H9 (cell line): ENCODE data around the gene RAI1. TPM values are rescaled to one million over a fixed set of nuclear protein-coding genes. Genes with fewer than 3 reads are reported as not detected.

ENCODE experiments used
- DNase-seq: peaks from one replicate; pipeline ENCODE4 v3.0.0-alpha.2; 2017
- H2AFZ ChIP-seq: one replicate; pipeline ENCODE4 v1.6.1; 2013; ENCODE audit warnings: mild to moderate bottlenecking, low read length, control low read depth, moderate library complexity
- H2AK5ac ChIP-seq: 2 replicates; pipeline ENCODE4 v1.6.1; 2013; ENCODE audit warnings: low read length, control low read depth, mixed read lengths; ENCODE audit not compliant: insufficient read length
- H2BK120ac ChIP-seq: one replicate; pipeline ENCODE4 v1.6.1; 2013; ENCODE audit warnings: low read depth, mild to moderate bottlenecking, low read length, control low read depth, inconsistent platforms; ENCODE audit not compliant: poor library complexity, severe bottlenecking
- H2BK12ac ChIP-seq: 2 replicates; pipeline ENCODE4 v1.6.1; 2013; ENCODE audit warnings: low read length, control low read depth, mixed read lengths, low read depth; ENCODE audit not compliant: insufficient read length
- H2BK15ac ChIP-seq: 2 replicates; pipeline ENCODE4 v1.6.1; 2013; ENCODE audit warnings: low read depth, low read length, control low read depth
- H2BK20ac ChIP-seq: one replicate; pipeline ENCODE4 v1.6.1; 2013; ENCODE audit warnings: low read depth, mild to moderate bottlenecking, low read length, control low read depth, inconsistent platforms; ENCODE audit not compliant: poor library complexity, severe bottlenecking
- H2BK5ac ChIP-seq: 2 replicates; pipeline ENCODE4 v1.6.1; 2013; ENCODE audit warnings: low read length, control low read depth, mixed read lengths; ENCODE audit not compliant: insufficient read length
- H3K14ac ChIP-seq: 2 replicates; pipeline ENCODE4 v1.6.1; 2013; ENCODE audit warnings: low read length, control low read depth; ENCODE audit not compliant: insufficient read depth
- H3K18ac ChIP-seq: 2 replicates; pipeline ENCODE4 v1.6.1; 2013; ENCODE audit warnings: low read depth, mild to moderate bottlenecking, mixed read lengths, low read length, control low read depth; ENCODE audit not compliant: insufficient read length
- H3K23ac ChIP-seq: 2 replicates; pipeline ENCODE4 v1.6.1; 2013; ENCODE audit warnings: low read length, control low read depth, mixed read lengths, low read depth; ENCODE audit not compliant: insufficient read length
- H3K23me2 ChIP-seq: 2 replicates; pipeline ENCODE4 v1.6.1; 2013; ENCODE audit warnings: low read depth, mild to moderate bottlenecking, mixed read lengths, low read length, control low read depth; ENCODE audit not compliant: insufficient read length, poor library complexity, severe bottlenecking
- H3K27ac ChIP-seq: 2 replicates; pipeline ENCODE4 v1.5.1; 2013; ENCODE audit warnings: low read length, control low read depth, mixed read lengths, low read depth; ENCODE audit not compliant: insufficient read length
- H3K27me3 ChIP-seq: 2 replicates; pipeline ENCODE4 v1.6.1; 2013; ENCODE audit warnings: low read length, control low read depth, inconsistent platforms; ENCODE audit not compliant: insufficient read depth
- H3K4ac ChIP-seq: 2 replicates; pipeline ENCODE4 v1.6.1; 2013; ENCODE audit warnings: low read depth, mild to moderate bottlenecking, control low read depth, inconsistent platforms, low read length, moderate library complexity
- H3K4me1 ChIP-seq: 2 replicates; pipeline ENCODE4 v1.6.1; 2013; ENCODE audit warnings: low read length, control low read depth, inconsistent platforms; ENCODE audit not compliant: insufficient read depth
- H3K4me2 ChIP-seq: 2 replicates; pipeline ENCODE4 v1.6.1; 2013; ENCODE audit warnings: low read length, control low read depth, mixed read lengths; ENCODE audit not compliant: insufficient read length, insufficient read depth
- H3K56ac ChIP-seq: 2 replicates; pipeline ENCODE4 v1.6.1; 2013; ENCODE audit warnings: low read depth, mild to moderate bottlenecking, mixed read lengths, low read length, control low read depth; ENCODE audit not compliant: insufficient read length
- H3K79me1 ChIP-seq: 2 replicates; pipeline ENCODE4 v1.6.1; 2013; ENCODE audit warnings: low read depth, mild to moderate bottlenecking, moderate library complexity, low read length, control low read depth, inconsistent platforms; ENCODE audit not compliant: insufficient read depth, poor library complexity, severe bottlenecking
- H3K79me2 ChIP-seq: 2 replicates; pipeline ENCODE4 v1.6.1; 2013; ENCODE audit warnings: low read length, control low read depth, inconsistent platforms; ENCODE audit not compliant: insufficient read depth
- H3K9ac ChIP-seq: 2 replicates; pipeline ENCODE4 v1.6.1; 2013; ENCODE audit warnings: low read length, control low read depth, mixed read lengths; ENCODE audit not compliant: insufficient read length; ENCODE audit errors: extremely low read depth
- H3K9me3 ChIP-seq: one replicate; pipeline ENCODE4 v1.6.1; 2013; ENCODE audit warnings: low read depth, low read length, inconsistent platforms; ENCODE audit not compliant: control insufficient read depth
- H3T11ph ChIP-seq: one replicate; pipeline ENCODE4 v1.6.1; 2013; ENCODE audit warnings: mild to moderate bottlenecking, low read length, control low read depth, inconsistent platforms
- H4K20me1 ChIP-seq: one replicate; pipeline ENCODE4 v1.6.1; 2013; ENCODE audit not compliant: control insufficient read depth, insufficient read length, insufficient read depth
- H4K5ac ChIP-seq: 2 replicates; pipeline ENCODE4 v1.6.1; 2013; ENCODE audit warnings: low read depth, mild to moderate bottlenecking, mixed read lengths, low read length, control low read depth; ENCODE audit not compliant: insufficient read length
- H4K8ac ChIP-seq: replicated peaks from 2 replicates; pipeline ENCODE4 v1.6.1; 2013; ENCODE audit warnings: low read length, control low read depth, mixed read lengths, low read depth; ENCODE audit not compliant: insufficient read length
- H4K91ac ChIP-seq: 2 replicates; pipeline ENCODE4 v1.6.1; 2013; ENCODE audit warnings: low read depth, mild to moderate bottlenecking, moderate library complexity, mixed read lengths, low read length, control low read depth; ENCODE audit not compliant: insufficient read length
- H3K27ac Mint-ChIP-seq, 3 experiments: 2 replicates in 2 of 3; 3 replicates in 1 of 3; pipeline ENCODE4 v1.8.0; 2020 to 2021; ENCODE audit warnings: mixed read lengths in 3 of 3, mild to moderate bottlenecking in 1 of 3, moderate library complexity in 1 of 3
- H3K27me3 Mint-ChIP-seq: 2 replicates; pipeline ENCODE4 v1.8.0; 2021; ENCODE audit warnings: low read depth, mild to moderate bottlenecking, moderate library complexity, mixed read lengths
- H3K36me3 Mint-ChIP-seq, 3 experiments: 2 replicates in 2 of 3; 3 replicates in 1 of 3; pipeline ENCODE4 v1.8.0; 2020 to 2021; ENCODE audit warnings: low read depth in 3 of 3, mixed read lengths in 3 of 3; ENCODE audit not compliant: insufficient read depth in 1 of 3
- H3K4me1 Mint-ChIP-seq, 2 experiments: 2 replicates each; pipeline ENCODE4 v1.8.0; 2020; ENCODE audit warnings: mixed read lengths in 2 of 2
- H3K4me3 Mint-ChIP-seq, 2 experiments: 2 replicates in 1 of 2; 3 replicates in 1 of 2; pipeline ENCODE4 v1.8.0; 2020 to 2021; ENCODE audit warnings: mild to moderate bottlenecking in 2 of 2, mixed read lengths in 2 of 2, moderate library complexity in 1 of 2
- H3K9me3 Mint-ChIP-seq, 2 experiments: 2 replicates in 1 of 2; 3 replicates in 1 of 2; pipeline ENCODE4 v1.8.0; 2020; ENCODE audit warnings: mild to moderate bottlenecking in 2 of 2, mixed read lengths in 2 of 2, moderate library complexity in 1 of 2
- WGBS: extraction: QIAGEN DNeasy Blood & Tissue Kit; methylation state at CpG from one replicate; pipeline ENCODE4 v1.1.7; 2013; ENCODE audit warnings: missing lambda C conversion rate, low lambda C conversion rate, mixed read lengths; ENCODE audit not compliant: insufficient read length; ENCODE audit errors: extremely low coverage; 5-methylcytosine and 5-hydroxymethylcytosine counted together
- total RNA-seq: library from RNA; stranded (reverse); gene quantifications from 2 replicates; pipeline ENCODE4 v1.2.1, GENCODE V29; 2021
- TF ChIP-seq, protein P1 (sequence below): fragments of 200-600 bp; sonication (generic); conservative IDR thresholded peaks from 3 replicates; pipeline ENCODE4 v1.8.0; 2021; ENCODE audit warnings: antibody characterized with exemption, mild to moderate bottlenecking

The RAI1 gene
- total RNA-seq, 1 experiment from 2014 or later, result 1.5 TPM

- Mint-ChIP-seq H3K27me3 (peaks cover 2% of the 10 kb centered on the region; the same call in 1 of the 2 replicates), H3K36me3 (peaks cover 7 to 23% (median 20%) of the 10 kb centered on the region in 3 experiments), H3K9me3 (no peaks in the 10 kb centered on the region; a peak in 3 of 5 replicates), H3K4me3 (peak overlapping the region; percentile 35 to 87), H3K4me1 (peaks cover 61 to 74% of the 10 kb centered on the region in 2 experiments), H3K27ac (peak overlapping the region; percentile 98 to 99 (median 99))
- H2BK5ac ChIP-seq, result no peak overlapping the region
- no peak overlapping the region for H2BK120ac ChIP-seq
- H2AFZ ChIP-seq, result no peak overlapping the region
- peak overlapping the region; percentile 83 for H3K18ac ChIP-seq
- H3K4me1 ChIP-seq, result peaks cover 21% of the 10 kb centered on the region
- no peaks in the 10 kb centered on the region for H3K79me1 ChIP-seq
- H2BK20ac ChIP-seq, result no peak overlapping the region
- H4K8ac ChIP-seq, result peak overlapping the region; percentile 21
- peak overlapping the region; percentile 81 for H3K4ac ChIP-seq
- H3K9ac ChIP-seq, result no peak overlapping the region
- no peaks in the 10 kb centered on the region for H3K27me3 ChIP-seq
- peak; percentile 93 for DNase-seq
- H3K79me2 ChIP-seq, result peaks cover 15% of the 10 kb centered on the region; the same call in 1 of the 2 replicates
- no peak overlapping the region for H2BK15ac ChIP-seq
- peak overlapping the region; percentile 96 for H2AK5ac ChIP-seq
- peaks cover 3% of the 10 kb centered on the region for H4K20me1 ChIP-seq
- H2BK12ac ChIP-seq, result peak overlapping the region; percentile 63
- whole genome bisulfite sequencing, result no CpG with 5 or more reads among the region's 11 CpGs
- H3K27ac ChIP-seq, result peak overlapping the region; percentile 55
- H3K4me2 ChIP-seq, result peak overlapping the region; percentile 3
- H3T11ph ChIP-seq, result no peak overlapping the region
- H4K91ac ChIP-seq, result peak overlapping the region; percentile 2
- no peaks in the 10 kb centered on the region for H3K9me3 ChIP-seq
- peak overlapping the region; percentile 1; the same call in 1 of the 2 replicates for H3K14ac ChIP-seq
- TF ChIP-seq, protein P1, sequence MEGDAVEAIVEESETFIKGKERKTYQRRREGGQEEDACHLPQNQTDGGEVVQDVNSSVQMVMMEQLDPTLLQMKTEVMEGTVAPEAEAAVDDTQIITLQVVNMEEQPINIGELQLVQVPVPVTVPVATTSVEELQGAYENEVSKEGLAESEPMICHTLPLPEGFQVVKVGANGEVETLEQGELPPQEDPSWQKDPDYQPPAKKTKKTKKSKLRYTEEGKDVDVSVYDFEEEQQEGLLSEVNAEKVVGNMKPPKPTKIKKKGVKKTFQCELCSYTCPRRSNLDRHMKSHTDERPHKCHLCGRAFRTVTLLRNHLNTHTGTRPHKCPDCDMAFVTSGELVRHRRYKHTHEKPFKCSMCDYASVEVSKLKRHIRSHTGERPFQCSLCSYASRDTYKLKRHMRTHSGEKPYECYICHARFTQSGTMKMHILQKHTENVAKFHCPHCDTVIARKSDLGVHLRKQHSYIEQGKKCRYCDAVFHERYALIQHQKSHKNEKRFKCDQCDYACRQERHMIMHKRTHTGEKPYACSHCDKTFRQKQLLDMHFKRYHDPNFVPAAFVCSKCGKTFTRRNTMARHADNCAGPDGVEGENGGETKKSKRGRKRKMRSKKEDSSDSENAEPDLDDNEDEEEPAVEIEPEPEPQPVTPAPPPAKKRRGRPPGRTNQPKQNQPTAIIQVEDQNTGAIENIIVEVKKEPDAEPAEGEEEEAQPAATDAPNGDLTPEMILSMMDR, result no peak
- H3K23me2 ChIP-seq, result peaks cover 13% of the 10 kb centered on the region
- H3K56ac ChIP-seq, result no peak overlapping the region
- H3K23ac ChIP-seq, result no peak overlapping the region
- peak overlapping the region; percentile 59 for H4K5ac ChIP-seq
These were observed 157.0 kb downstream of the RAI1 start for GRCh38 chr17:17837966-17838962.
